Rectal smooth muscle tissue (tissue), 1 donor: ENCODE measurements around the gene NT5C1B.

Source experiments
- H3K27ac ChIP-seq: one replicate; pipeline ENCODE4 v1.7.0; 2013; ENCODE audit warnings: low read depth, low read length, inconsistent platforms
- H3K27me3 ChIP-seq: one replicate; pipeline ENCODE4 v1.7.0; 2013; ENCODE audit warnings: low read length; ENCODE audit not compliant: control insufficient read depth, insufficient read depth
- H3K36me3 ChIP-seq: one replicate; pipeline ENCODE4 v1.7.0; 2013; ENCODE audit warnings: low read length; ENCODE audit not compliant: control insufficient read depth, insufficient read depth
- H3K4me1 ChIP-seq: one replicate; pipeline ENCODE4 v1.7.0; 2013; ENCODE audit warnings: low read length; ENCODE audit not compliant: control insufficient read depth, insufficient read depth
- H3K4me3 ChIP-seq: one replicate; pipeline ENCODE4 v1.7.0; 2013; ENCODE audit warnings: low read length
- H3K9ac ChIP-seq: one replicate; pipeline ENCODE4 v1.7.0; 2013; ENCODE audit warnings: low read length

NT5C1B gene

GRCh38 chr2:18596993-18597392 is 7.6 kb upstream of the NT5C1B start:
- Histone ChIP-seq H3K27ac (no peak overlapping the region), H3K9ac (no peak overlapping the region)

GRCh38 chr2:18593496-18593895 is 4.1 kb upstream of the NT5C1B start:
- Histone ChIP-seq H3K4me3 (no peak overlapping the region), H3K27me3 (no peaks in the 10 kb centered on the region), H3K27ac (no peak overlapping the region), H3K4me1 (no peaks in the 10 kb centered on the region), H3K36me3 (no peaks in the 10 kb centered on the region), H3K9ac (no peak overlapping the region)

More at GRCh38 chr2:18596993-18597392, 7.6 kb upstream of the NT5C1B start:
- H3K36me3 ChIP-seq: no peaks in the 10 kb centered on the region
- H3K4me3 ChIP-seq: no peak overlapping the region
- no peaks in the 10 kb centered on the region for H3K4me1 ChIP-seq
- no peaks in the 10 kb centered on the region for H3K27me3 ChIP-seq

DNA sequence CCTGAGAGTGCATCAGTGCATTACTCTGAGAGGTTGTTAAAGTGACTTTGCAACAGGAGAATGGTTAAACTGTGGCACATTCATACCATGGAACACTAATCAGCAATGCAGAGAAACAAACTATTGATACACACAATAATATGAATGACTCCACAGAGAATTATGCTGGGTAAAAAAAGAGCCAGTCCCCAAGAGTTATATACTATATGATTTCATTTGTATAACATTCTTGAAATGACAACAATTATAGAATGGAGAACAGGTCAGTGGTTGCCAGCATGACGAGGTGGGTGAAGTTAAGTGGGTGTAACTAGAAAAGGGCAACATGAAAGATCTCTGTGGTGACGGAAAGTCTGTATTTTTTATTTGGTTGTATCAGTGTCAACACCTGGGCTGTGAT is 3.0 kb upstream of the NT5C1B start:
- H3K36me3 ChIP-seq: no peaks in the 10 kb centered on the region
- no peaks in the 10 kb centered on the region for H3K27me3 ChIP-seq
- no peak overlapping the region for H3K9ac ChIP-seq
- H3K4me1 ChIP-seq: no peaks in the 10 kb centered on the region
- H3K27ac ChIP-seq: no peak overlapping the region
- no peak overlapping the region for H3K4me3 ChIP-seq

- Histone ChIP-seq H3K27ac (no peak overlapping the region), H3K27me3 (no peaks in the 10 kb centered on the region), H3K9ac (no peak overlapping the region), H3K4me1 (no peaks in the 10 kb centered on the region), H3K4me3 (no peak overlapping the region), H3K36me3 (no peaks in the 10 kb centered on the region)
Measured at GRCh38 chr2:18588802-18589201, 567 bp downstream of the NT5C1B start.

DNA sequence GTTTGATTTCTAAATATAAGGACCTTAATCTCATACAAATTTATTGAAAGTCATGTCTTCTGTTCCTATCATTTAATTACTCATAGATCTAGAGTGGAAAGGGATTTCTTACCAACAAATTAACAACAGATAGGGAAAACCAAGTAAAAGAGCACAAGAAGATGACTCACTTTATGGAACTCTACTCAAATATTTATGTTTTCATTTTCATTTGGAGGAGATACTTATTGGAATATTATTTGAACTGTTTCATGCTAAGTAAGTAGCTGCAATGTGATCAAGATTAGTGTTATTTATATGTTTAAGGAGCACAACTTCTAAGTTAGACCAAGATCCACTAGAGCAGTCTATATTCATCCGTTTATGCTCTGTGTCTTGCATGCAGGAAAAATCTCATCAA is 1.3 kb downstream of the NT5C1B start:
- H3K4me3 ChIP-seq: no peak overlapping the region
- H3K27me3 ChIP-seq: no peaks in the 10 kb centered on the region
- H3K27ac ChIP-seq: no peak overlapping the region
- no peaks in the 10 kb centered on the region for H3K4me1 ChIP-seq
- H3K36me3 ChIP-seq: no peaks in the 10 kb centered on the region
- no peak overlapping the region for H3K9ac ChIP-seq

DNA sequence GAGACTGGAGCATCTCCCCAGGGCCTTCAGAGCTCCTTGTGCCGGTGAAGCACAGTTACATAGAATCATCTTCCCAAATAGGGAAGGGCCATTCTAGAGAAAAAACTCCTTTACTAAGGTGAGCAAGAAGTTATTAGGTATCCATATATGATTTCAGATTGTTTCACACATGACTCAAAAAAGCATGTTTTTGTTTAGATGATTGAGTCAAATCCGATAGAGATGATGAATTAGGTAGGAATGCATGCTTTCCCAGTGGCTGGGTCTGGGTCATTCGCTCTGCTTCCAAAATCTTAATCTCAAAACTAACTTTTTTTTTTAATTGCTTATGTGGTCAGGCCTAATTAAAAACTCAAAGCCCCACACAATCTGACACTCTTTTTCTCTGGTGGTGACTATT is 3.8 kb downstream of the NT5C1B start:
- Histone ChIP-seq H3K9ac (no peak overlapping the region), H3K4me1 (no peaks in the 10 kb centered on the region), H3K27me3 (no peaks in the 10 kb centered on the region), H3K36me3 (no peaks in the 10 kb centered on the region), H3K4me3 (no peak overlapping the region), H3K27ac (no peak overlapping the region)

- Histone ChIP-seq H3K9ac (no peak overlapping the region), H3K4me1 (no peaks in the 10 kb centered on the region), H3K4me3 (no peak overlapping the region), H3K27ac (no peak overlapping the region), H3K36me3 (no peaks in the 10 kb centered on the region), H3K27me3 (no peaks in the 10 kb centered on the region)
Measured at GRCh38 chr2:18584608-18584954, 4.8 kb downstream of the NT5C1B start.

DNA sequence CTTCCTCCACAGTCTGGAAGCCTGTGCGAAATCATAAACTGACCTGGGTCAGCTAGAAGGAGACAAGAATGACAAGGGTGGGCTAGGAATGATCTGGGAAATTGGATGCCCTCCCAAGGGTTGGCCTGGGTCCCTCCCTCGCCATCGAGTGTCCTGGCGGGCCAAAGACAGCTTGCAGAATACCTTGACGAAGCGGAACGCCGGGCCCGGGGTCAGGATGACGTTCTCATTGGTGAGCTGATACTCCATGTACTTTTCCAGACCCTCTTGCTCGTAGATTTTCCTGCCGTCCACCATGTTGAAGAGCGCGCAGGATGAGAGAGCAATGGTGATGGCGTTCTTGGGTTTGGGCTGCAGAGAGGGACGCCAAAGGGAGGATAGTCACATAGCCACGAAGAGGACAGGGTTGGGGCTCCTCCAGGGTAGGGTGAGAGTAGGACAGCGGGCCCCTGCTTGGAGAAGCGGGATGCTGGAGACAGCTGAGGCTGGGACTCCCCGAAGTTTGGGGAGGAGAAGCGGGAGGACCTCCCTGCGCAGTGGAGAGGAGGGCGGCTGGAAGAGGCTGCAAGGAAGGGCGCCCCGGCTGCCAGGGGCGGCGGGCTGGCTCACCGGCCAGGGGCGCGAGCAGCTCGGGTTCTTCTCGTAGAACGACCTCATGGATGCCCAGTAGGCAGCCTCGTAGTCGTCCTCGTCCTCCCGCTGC is 5.3 kb downstream of the NT5C1B start:
- no peak overlapping the region for H3K4me3 ChIP-seq
- no peak overlapping the region for H3K27ac ChIP-seq

DNA sequence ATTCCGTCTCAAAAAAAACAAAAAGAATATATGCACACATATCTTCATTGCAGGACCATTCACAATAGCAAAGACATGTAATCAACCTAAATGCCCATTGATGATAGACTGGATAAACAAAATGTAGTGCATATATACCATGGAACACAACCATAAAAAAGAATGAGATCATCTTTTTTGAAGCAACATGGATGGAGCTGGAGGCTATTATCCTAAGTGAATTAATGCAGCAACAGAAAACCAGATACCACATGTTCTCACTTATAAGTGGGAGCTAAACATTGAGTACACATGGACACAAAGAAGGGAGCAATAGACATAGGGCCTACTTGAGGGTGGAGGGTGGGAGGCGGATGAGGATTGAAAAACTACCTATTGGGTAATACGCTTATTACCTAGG is 8.8 kb downstream of the NT5C1B start:
- no peak overlapping the region for H3K4me3 ChIP-seq
- H3K27me3 ChIP-seq: no peaks in the 10 kb centered on the region
- no peaks in the 10 kb centered on the region for H3K4me1 ChIP-seq
- no peak overlapping the region for H3K27ac ChIP-seq
- H3K9ac ChIP-seq: no peak overlapping the region
- no peaks in the 10 kb centered on the region for H3K36me3 ChIP-seq

More for the DNA sequence above, 5.3 kb downstream of the NT5C1B start:
- no peaks in the 10 kb centered on the region for H3K4me1 ChIP-seq
- H3K36me3 ChIP-seq: no peaks in the 10 kb centered on the region
- no peaks in the 10 kb centered on the region for H3K27me3 ChIP-seq
- H3K9ac ChIP-seq: no peak overlapping the region

- Histone ChIP-seq H3K36me3 (no peaks in the 10 kb centered on the region), H3K27me3 (no peaks in the 10 kb centered on the region), H3K27ac (no peak overlapping the region), H3K4me3 (no peak overlapping the region), H3K9ac (no peak overlapping the region), H3K4me1 (no peaks in the 10 kb centered on the region)
Measured at GRCh38 chr2:18578033-18578432, 11.3 kb downstream of the NT5C1B start.

- Histone ChIP-seq H3K4me3 (no peak overlapping the region), H3K36me3 (peaks cover 2% of the 10 kb centered on the region), H3K27me3 (no peaks in the 10 kb centered on the region), H3K9ac (no peak overlapping the region), H3K27ac (no peak overlapping the region), H3K4me1 (no peaks in the 10 kb centered on the region)
Measured at GRCh38 chr2:18566145-18566769, 23.1 kb downstream of the NT5C1B start.

- Histone ChIP-seq H3K36me3 (no peaks in the 10 kb centered on the region), H3K9ac (peak overlapping the region; percentile 27), H3K27me3 (no peaks in the 10 kb centered on the region), H3K27ac (peak overlapping the region; percentile 96), H3K4me3 (peak overlapping the region; percentile 79), H3K4me1 (peaks cover 15% of the 10 kb centered on the region)
Measured at GRCh38 chr2:18560797-18561085, 28.6 kb downstream of the NT5C1B start.
